ENCODE measurements around the gene OARD1. TPM values are rescaled to one million over a fixed set of nuclear protein-coding genes. Genes with fewer than 3 reads are reported as not detected.
"Not testable (repeated sequence)": the region's sequence is repeated elsewhere in the genome, so short reads cannot be mapped to it uniquely, and the experiment has no call there.

The OARD1 gene
- 30.7 and 37.1 TPM in 2 replicates for total RNA-seq

GRCh38 chr6:41071923-41072835 lies at the start of gene OARD1:
TSS of gene OARD1 (minus strand) at chr6:41072356. CDS start at chr6:41071634, 722 bp downstream.
- Mint-ChIP-seq H3K27me3 (no peaks in the 10 kb centered on the region), H3K4me1 (peaks cover 45% of the 10 kb centered on the region), H3K36me3 (ENCODE audit: low read depth) (peaks cover 55% of the 10 kb centered on the region), H3K9me3 (no peaks in the 10 kb centered on the region), H3K4me3 (peak within 1 kb of the TSS; percentile 96), H3K27ac (peak within 1 kb of the TSS; percentile 98)
- CTCF ChIA-PET = interaction anchor here (1.0 to 1.2 kb wide), 2 partner anchors 44 to 110 kb away, joined by 3 read pairs; no protein-coding TSS in a partner anchor
- no peak for TF ChIP-seq CTCF (IDR thresholded peaks at IDR 0.05)
- ATAC-seq (ENCODE audit: low read depth) = peak; percentile 69
- POLR2A ChIA-PET = interaction anchor here (0.6 to 1.5 kb wide), 13 partner anchors 13 to 1710 kb away, joined by 3 to 13 read pairs (median 3); partner anchors contain the start of genes APOBEC2 and TREML2
- peak; percentile 100 for DNase-seq
- intact Hi-C loops (cut with micrococcal nuclease) = loop anchor here (1.0 to 10.0 kb wide), 10 partner anchors 111 to 1957 kb away; partner anchors contain the start of genes FOXP4, SAYSD1, TBCC and TFEB

- H3K36me3 Mint-ChIP-seq (ENCODE audit: low read depth) = peaks cover 20% of the 10 kb centered on the region
Observed at GRCh38 chr6:41120058-41120457, 47.9 kb upstream of the OARD1 start.

GRCh38 chr6:41119508-41119907 lies 47.4 kb upstream of the OARD1 start:
- no peaks in the 10 kb centered on the region for H3K9me3 Mint-ChIP-seq
- DNase-seq (no peak), ATAC-seq (ENCODE audit: low read depth) (no peak)
- CTCF ChIA-PET = no interaction called here
- no peaks in the 10 kb centered on the region for H3K4me1 Mint-ChIP-seq
- H3K4me3 Mint-ChIP-seq = no peak overlapping the region
- H3K27me3 Mint-ChIP-seq = no peaks in the 10 kb centered on the region
- no peak for TF ChIP-seq CTCF (IDR thresholded peaks at IDR 0.05)
- intact Hi-C loops (cut with micrococcal nuclease) = no loop called here
- H3K27ac Mint-ChIP-seq = no peak overlapping the region
- POLR2A ChIA-PET = no interaction called here
- peaks cover 16% of the 10 kb centered on the region for H3K36me3 Mint-ChIP-seq (ENCODE audit: low read depth)

More at GRCh38 chr6:41120058-41120457, 47.9 kb upstream of the OARD1 start:
- no peaks in the 10 kb centered on the region for H3K4me1 Mint-ChIP-seq
- H3K27me3 Mint-ChIP-seq = no peaks in the 10 kb centered on the region
- POLR2A ChIA-PET = no interaction called here
- H3K27ac Mint-ChIP-seq = no peak overlapping the region
- CTCF ChIA-PET = no interaction called here
- intact Hi-C loops (cut with micrococcal nuclease) = no loop called here
- no peak for TF ChIP-seq CTCF (IDR thresholded peaks at IDR 0.05)
- no peaks in the 10 kb centered on the region for H3K9me3 Mint-ChIP-seq
- ATAC-seq (ENCODE audit: low read depth) (no peak), DNase-seq (no peak)
- no peak overlapping the region for H3K4me3 Mint-ChIP-seq

GRCh38 chr6:41115027-41115426 lies 42.9 kb upstream of the OARD1 start:
- H3K27ac Mint-ChIP-seq; H3K9me3 Mint-ChIP-seq; intact Hi-C loops (cut with micrococcal nuclease); H3K27me3 Mint-ChIP-seq; DNase-seq; ATAC-seq (ENCODE audit: low read depth); H3K4me3 Mint-ChIP-seq; H3K36me3 Mint-ChIP-seq (ENCODE audit: low read depth); H3K4me1 Mint-ChIP-seq; CTCF ChIA-PET: not testable (repeated sequence)
- POLR2A ChIA-PET = interaction anchor here (0.6 kb wide), 1 partner anchor 13 kb away, joined by 11 read pairs; no protein-coding TSS in a partner anchor

GRCh38 chr6:41111017-41111416 lies 38.9 kb upstream of the OARD1 start:
- H3K4me1 Mint-ChIP-seq = no peaks in the 10 kb centered on the region
- DNase-seq (no peak), ATAC-seq (ENCODE audit: low read depth) (no peak)
- ChIA-PET CTCF (no interaction called here), POLR2A (no interaction called here)
- intact Hi-C loops (cut with micrococcal nuclease) = no loop called here
- no peak for TF ChIP-seq CTCF (IDR thresholded peaks at IDR 0.05)
- H3K4me3 Mint-ChIP-seq = no peak overlapping the region
- H3K27me3 Mint-ChIP-seq = no peaks in the 10 kb centered on the region
- peaks cover 18% of the 10 kb centered on the region for H3K36me3 Mint-ChIP-seq (ENCODE audit: low read depth)
- no peak overlapping the region for H3K27ac Mint-ChIP-seq
- H3K9me3 Mint-ChIP-seq = no peaks in the 10 kb centered on the region

All from activated B cell treated with CpG ODN at 0.5 μM for 24 hours (primary cell).